Measurements from ENCODE around the gene ECE1. TPM values are rescaled to one million over a fixed set of nuclear protein-coding genes. Genes with fewer than 3 reads are reported as not detected.
"Not testable (repeated sequence)": the region's sequence is repeated elsewhere in the genome, so short reads cannot be mapped to it uniquely, and the experiment has no call there.

Gene ECE1
- total and polyA plus RNA-seq, 2 donors (not counting 3 experiments of a cell fraction or from before 2014, with no cell fraction given), result 437 to 562 TPM

- ChIA-PET CTCF (interaction anchor here (0.7 to 1.9 kb wide), 13 partner anchors 8 to 495 kb away, joined by 3 to 14 read pairs (median 4); partner anchors contain the start of gene HP1BP3), POLR2A (interaction anchor here (0.9 to 1.7 kb wide), 2 partner anchors 15 to 406 kb away, joined by 4 to 6 read pairs; partner anchors contain the start of gene HP1BP3)
- no peaks in the 10 kb centered on the region for H3K79me2 ChIP-seq (ENCODE audit: control insufficient read depth, insufficient read depth, low read length)
- peak; percentile 84 for DNase-seq (ENCODE audit: low read depth, low spot score)
- no peaks in the 10 kb centered on the region for H4K20me1 ChIP-seq (replicated peaks; ENCODE audit: control insufficient read depth, extremely low read depth, insufficient read depth, low read length)
- intact Hi-C loops (cut with micrococcal nuclease), result loop anchor here (10.0 kb wide), 1 partner anchor 667 kb away; no protein-coding TSS in a partner anchor
- H3K4me1 ChIP-seq (ENCODE audit: control insufficient read depth, extremely low read depth, insufficient read depth, low read length), result peaks cover 9% of the 10 kb centered on the region
- H2AFZ ChIP-seq (ENCODE audit: low read depth, low read length), result peak overlapping the region; percentile 75
- TF ChIP-seq JUN (IDR thresholded peaks at IDR 0.05; ENCODE audit: borderline replicate concordance, insufficient read depth, insufficient read length, low read depth) (no peak), POLR2A (IDR thresholded peaks at IDR 0.05; ENCODE audit: low read depth, low read length) (no peak), MYC (IDR thresholded peaks at IDR 0.05; ENCODE audit: low read depth, low read length) (no peak), FOS (IDR thresholded peaks at IDR 0.05; ENCODE audit: borderline replicate concordance, insufficient read depth, low read length) (no peak), MAX (IDR thresholded peaks at IDR 0.05; ENCODE audit: insufficient read depth, insufficient read length) (no peak), EZH2 (IDR thresholded peaks at IDR 0.05; ENCODE audit: borderline replicate concordance, low read depth, low read length, severe bottlenecking) (no peak), CTCF (IDR thresholded peaks at IDR 0.05; ENCODE audit: extremely low read depth in 1 of 2, insufficient read depth in 1 of 2, low read depth in 1 of 2, low read length in 2 of 2) (no peak), GATA2 (IDR thresholded peaks at IDR 0.05; ENCODE audit: insufficient read depth, insufficient read length, low read depth, low read length) (no peak)
- no peaks in the 10 kb centered on the region for H3K27me3 ChIP-seq (ENCODE audit: control insufficient read depth in 2 of 2, insufficient read depth in 2 of 2, low read length in 2 of 2)
- H3K27ac ChIP-seq (ENCODE audit: insufficient read depth, low read depth, low read length), result no peak overlapping the region
- peak; percentile 91 for FAIRE-seq
- no peaks in the 10 kb centered on the region for H3K9me1 ChIP-seq (replicated peaks; ENCODE audit: control insufficient read depth, extremely low read depth, insufficient read depth, low read length)
- dilution Hi-C loops (cut with MboI; ENCODE audit: extremely low pct_ligation_motif_present, low sequenced_read_pairs), result no loop called here
- no TSS peak for BruUV-seq (replicated peaks)
- H3K4me2 ChIP-seq (ENCODE audit: insufficient read depth, low read length), result peak overlapping the region; percentile 31
- no peaks in the 10 kb centered on the region for H3K9me3 ChIP-seq (replicated peaks; ENCODE audit: control insufficient read depth, insufficient read depth, low read length)
- H3K9ac ChIP-seq (replicated peaks; ENCODE audit: extremely low read depth, insufficient read depth, low read length), result no peak overlapping the region
- no peaks in the 10 kb centered on the region for H3K36me3 ChIP-seq (ENCODE audit: control insufficient read depth in 2 of 2, extremely low read depth in 1 of 2, insufficient read depth in 2 of 2, low read length in 2 of 2)
- no peak overlapping the region for H3K4me3 ChIP-seq (replicated peaks in 1 of 3; ENCODE audit: insufficient read depth in 1 of 3, low read depth in 1 of 3, low read length in 3 of 3)
Observed at GRCh38 chr1:21192284-21192683, 98.0 kb downstream of the ECE1 start.

GRCh38 chr1:21190771-21191170 lies 99.5 kb downstream of the ECE1 start:
- H4K20me1 ChIP-seq (replicated peaks; ENCODE audit: control insufficient read depth, extremely low read depth, insufficient read depth, low read length); DNase-seq (ENCODE audit: low read depth, low spot score); H3K4me3 ChIP-seq (replicated peaks in 1 of 3; ENCODE audit: insufficient read depth in 1 of 3, low read depth in 1 of 3, low read length in 3 of 3); H3K9ac ChIP-seq (replicated peaks; ENCODE audit: extremely low read depth, insufficient read depth, low read length); H3K9me1 ChIP-seq (replicated peaks; ENCODE audit: control insufficient read depth, extremely low read depth, insufficient read depth, low read length); H3K4me1 ChIP-seq (ENCODE audit: control insufficient read depth, extremely low read depth, insufficient read depth, low read length); BruUV-seq (replicated peaks); H2AFZ ChIP-seq (ENCODE audit: low read depth, low read length); H3K27me3 ChIP-seq (ENCODE audit: control insufficient read depth in 2 of 2, insufficient read depth in 2 of 2, low read length in 2 of 2); FAIRE-seq; dilution Hi-C loops (cut with MboI; ENCODE audit: extremely low pct_ligation_motif_present, low sequenced_read_pairs); H3K36me3 ChIP-seq (ENCODE audit: control insufficient read depth in 2 of 2, extremely low read depth in 1 of 2, insufficient read depth in 2 of 2, low read length in 2 of 2); H3K79me2 ChIP-seq (ENCODE audit: control insufficient read depth, insufficient read depth, low read length); H3K27ac ChIP-seq (ENCODE audit: insufficient read depth, low read depth, low read length); H3K9me3 ChIP-seq (replicated peaks; ENCODE audit: control insufficient read depth, insufficient read depth, low read length); H3K4me2 ChIP-seq (ENCODE audit: insufficient read depth, low read length): not testable (repeated sequence)
- intact Hi-C loops (cut with micrococcal nuclease), result loop anchor here (10.0 kb wide), 1 partner anchor 666 kb away; no protein-coding TSS in a partner anchor
- ChIA-PET CTCF (interaction anchor here (0.9 to 1.7 kb wide), 3 partner anchors 9 to 494 kb away, joined by 3 to 6 read pairs (median 5); no protein-coding TSS in a partner anchor), POLR2A (interaction anchor here (0.7 kb wide), 1 partner anchor 299 kb away, joined by 5 read pairs; no protein-coding TSS in a partner anchor)
